Bronchial epithelial cell (primary cell): ENCODE measurements around the gene TLCD3A. TPM values are rescaled to one million over a fixed set of nuclear protein-coding genes. Genes with fewer than 3 reads are reported as not detected.
"Not testable (repeated sequence)": the region's sequence is repeated elsewhere in the genome, so short reads cannot be mapped to it uniquely, and the experiment has no call there.

Experiments used
- DNase-seq: peaks from one replicate; pipeline ENCODE4 v3.0.0-alpha.2; 2010; ENCODE audit warnings: low read depth
- FAIRE-seq: peaks from 2 replicates; lab custom pipeline; 2011; peaks lifted over from hg19 to GRCh38; lab: Jason Lieb, UNC
- H3K27me3 ChIP-seq: 2 replicates; pipeline ENCODE4 v1.5.1; 2011; ENCODE audit warnings: low read length; ENCODE audit not compliant: control insufficient read depth, insufficient read depth
- H3K36me3 ChIP-seq: 2 replicates; pipeline ENCODE4 v1.5.1; 2011; ENCODE audit warnings: low read length; ENCODE audit not compliant: control insufficient read depth, insufficient read depth
- H3K4me3 ChIP-seq: 2 replicates; pipeline ENCODE4 v1.5.1; 2011; ENCODE audit warnings: mild to moderate bottlenecking, low read depth, low read length, control low read depth
- total RNA-seq: library from RNA; depleted of rRNA; stranded (reverse); fragments of >200 nt; gene quantifications from 2 replicates; pipeline ENCODE4 v1.2.1, GENCODE V29; 2014
- TF ChIP-seq, protein P1 (sequence below): IDR thresholded peaks from 2 replicates; pipeline ENCODE4 v1.5.1; 2011; ENCODE audit warnings: mild to moderate bottlenecking, moderate library complexity, low read length, control low read depth, inconsistent platforms; ENCODE audit not compliant: insufficient read depth, severe bottlenecking

TLCD3A gene
- total RNA-seq, 1 donor from 2014 or later: 47.7 TPM

DNA sequence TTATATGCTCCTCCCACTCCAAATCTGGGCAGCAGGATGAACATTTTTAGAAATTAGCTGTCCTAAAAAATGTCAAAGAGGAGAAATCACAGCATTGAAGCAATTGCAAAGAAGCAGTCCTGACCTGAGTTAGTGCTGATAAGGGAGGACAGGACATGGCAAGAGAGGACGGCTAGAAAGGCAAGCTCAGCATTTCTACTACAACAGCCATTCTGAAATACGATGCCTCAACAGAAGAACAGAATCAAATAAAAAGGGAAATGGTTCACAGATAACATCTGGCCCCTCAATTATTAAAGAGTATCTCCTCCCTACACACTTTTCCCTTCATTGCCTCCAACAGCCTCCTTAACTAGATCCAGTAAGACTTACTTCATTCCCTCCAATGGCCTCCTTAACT lies 36.0 kb upstream of the TLCD3A start:
- FAIRE-seq (no peak), DNase-seq (no peak)
- no peaks in the 10 kb centered on the region for H3K27me3 ChIP-seq
- H3K36me3 ChIP-seq: peaks cover 10% of the 10 kb centered on the region
- TF ChIP-seq, protein P1, sequence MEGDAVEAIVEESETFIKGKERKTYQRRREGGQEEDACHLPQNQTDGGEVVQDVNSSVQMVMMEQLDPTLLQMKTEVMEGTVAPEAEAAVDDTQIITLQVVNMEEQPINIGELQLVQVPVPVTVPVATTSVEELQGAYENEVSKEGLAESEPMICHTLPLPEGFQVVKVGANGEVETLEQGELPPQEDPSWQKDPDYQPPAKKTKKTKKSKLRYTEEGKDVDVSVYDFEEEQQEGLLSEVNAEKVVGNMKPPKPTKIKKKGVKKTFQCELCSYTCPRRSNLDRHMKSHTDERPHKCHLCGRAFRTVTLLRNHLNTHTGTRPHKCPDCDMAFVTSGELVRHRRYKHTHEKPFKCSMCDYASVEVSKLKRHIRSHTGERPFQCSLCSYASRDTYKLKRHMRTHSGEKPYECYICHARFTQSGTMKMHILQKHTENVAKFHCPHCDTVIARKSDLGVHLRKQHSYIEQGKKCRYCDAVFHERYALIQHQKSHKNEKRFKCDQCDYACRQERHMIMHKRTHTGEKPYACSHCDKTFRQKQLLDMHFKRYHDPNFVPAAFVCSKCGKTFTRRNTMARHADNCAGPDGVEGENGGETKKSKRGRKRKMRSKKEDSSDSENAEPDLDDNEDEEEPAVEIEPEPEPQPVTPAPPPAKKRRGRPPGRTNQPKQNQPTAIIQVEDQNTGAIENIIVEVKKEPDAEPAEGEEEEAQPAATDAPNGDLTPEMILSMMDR: no peak
- no peak overlapping the region for H3K4me3 ChIP-seq

- DNase-seq (no peak), FAIRE-seq (no peak)
- H3K36me3 ChIP-seq: peaks cover 8% of the 10 kb centered on the region
- TF ChIP-seq, protein P1: no peak
- H3K27me3 ChIP-seq: no peaks in the 10 kb centered on the region
- no peak overlapping the region for H3K4me3 ChIP-seq
Observed at GRCh38 chr17:697682-698081, 34.7 kb upstream of the TLCD3A start.

DNA sequence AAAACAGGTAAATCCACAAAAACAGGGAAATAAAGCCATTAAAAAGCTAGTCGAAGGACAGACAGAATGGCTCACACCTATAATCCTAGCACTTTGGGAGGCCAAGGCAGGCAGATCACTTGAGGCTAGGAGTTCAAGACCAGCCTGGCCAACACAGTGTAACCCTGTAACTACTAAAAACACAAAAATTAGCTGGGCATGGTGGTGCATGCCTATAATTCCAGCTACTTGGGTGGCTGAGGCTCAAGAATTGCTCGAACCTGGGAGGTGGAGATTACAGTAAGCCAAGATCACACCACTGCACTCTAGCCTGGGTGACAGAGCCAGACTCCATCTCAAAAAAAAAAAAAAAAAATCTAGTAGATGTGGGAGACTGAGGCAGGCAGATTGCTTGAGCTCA lies 34.3 kb upstream of the TLCD3A start:
- H3K36me3 ChIP-seq, FAIRE-seq, H3K4me3 ChIP-seq, H3K27me3 ChIP-seq, DNase-seq: not testable (repeated sequence)

- FAIRE-seq (no peak), DNase-seq (no peak)
- Histone ChIP-seq H3K4me3 (no peak overlapping the region), H3K36me3 (peaks cover 8% of the 10 kb centered on the region), H3K27me3 (no peaks in the 10 kb centered on the region)
- TF ChIP-seq, protein P1: no peak
Observed at GRCh38 chr17:699345-699744, 33.1 kb upstream of the TLCD3A start.

GRCh38 chr17:700504-701094 lies 31.8 kb upstream of the TLCD3A start:
- FAIRE-seq (no peak), DNase-seq (peak; percentile 25)
- Histone ChIP-seq H3K4me3 (no peak overlapping the region), H3K27me3 (no peaks in the 10 kb centered on the region), H3K36me3 (peaks cover 8% of the 10 kb centered on the region)
- TF ChIP-seq, protein P1: peak; percentile 25

- FAIRE-seq (peak; percentile 91), DNase-seq (no peak)
- Histone ChIP-seq H3K4me3 (no peak overlapping the region), H3K36me3 (peaks cover 10% of the 10 kb centered on the region), H3K27me3 (no peaks in the 10 kb centered on the region)
- TF ChIP-seq, protein P1: no peak
Observed at GRCh38 chr17:703081-703875, 29.1 kb upstream of the TLCD3A start.
